IPS-15b (cell line): Measurements from ENCODE around the gene ALKBH5.

ENCODE experiments used
- H3K27me3 ChIP-seq: one replicate; pipeline ENCODE4 v1.6.1; 2013; ENCODE audit warnings: low read length; ENCODE audit not compliant: control insufficient read depth, insufficient read depth
- H3K36me3 ChIP-seq: one replicate; pipeline ENCODE4 v1.6.1; 2013; ENCODE audit warnings: low read length; ENCODE audit not compliant: control insufficient read depth, insufficient read depth
- H3K4me1 ChIP-seq: one replicate; pipeline ENCODE4 v1.6.1; 2013; ENCODE audit warnings: mild to moderate bottlenecking, low read length; ENCODE audit not compliant: control insufficient read depth, insufficient read depth
- H3K4me3 ChIP-seq: one replicate; pipeline ENCODE4 v1.5.1; 2013; ENCODE audit warnings: low read depth, low read length
- H3K9ac ChIP-seq: one replicate; pipeline ENCODE4 v1.6.1; 2013; ENCODE audit warnings: low read depth, mild to moderate bottlenecking, low read length
- H3K9me3 ChIP-seq: one replicate; pipeline ENCODE4 v1.6.1; 2013; ENCODE audit warnings: mild to moderate bottlenecking, low read length; ENCODE audit not compliant: control insufficient read depth, insufficient read depth

The ALKBH5 gene

GRCh38 chr17:18144855-18145254 is 38.8 kb upstream of the ALKBH5 start:
- no peaks in the 10 kb centered on the region for H3K36me3 ChIP-seq
- H3K4me3 ChIP-seq = no peak overlapping the region
- no peaks in the 10 kb centered on the region for H3K27me3 ChIP-seq
- peaks cover 4% of the 10 kb centered on the region for H3K4me1 ChIP-seq
- H3K9me3 ChIP-seq = no peaks in the 10 kb centered on the region
- H3K9ac ChIP-seq = no peak overlapping the region

DNA sequence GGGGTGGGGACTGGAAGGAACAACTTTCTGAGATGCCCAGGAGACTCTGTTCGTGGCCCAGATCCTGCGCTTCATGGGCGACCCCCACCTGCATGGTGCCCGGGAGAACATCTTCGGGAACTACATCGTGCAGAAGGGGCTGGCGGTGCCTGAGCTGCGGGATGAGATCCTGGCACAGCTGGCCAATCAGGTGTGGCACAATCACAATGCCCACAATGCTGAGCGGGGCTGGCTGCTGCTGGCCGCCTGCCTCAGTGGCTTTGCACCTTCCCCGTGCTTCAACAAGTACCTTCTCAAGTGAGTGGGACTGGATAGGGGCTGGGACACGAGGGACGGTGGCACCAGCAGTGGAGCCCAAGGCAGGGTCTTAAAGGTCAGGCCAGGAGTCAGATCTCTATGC is 37.8 kb upstream of the ALKBH5 start:
- Histone ChIP-seq H3K9me3 (no peaks in the 10 kb centered on the region), H3K4me1 (peaks cover 4% of the 10 kb centered on the region), H3K36me3 (no peaks in the 10 kb centered on the region), H3K27me3 (no peaks in the 10 kb centered on the region), H3K4me3 (no peak overlapping the region), H3K9ac (no peak overlapping the region)

DNA sequence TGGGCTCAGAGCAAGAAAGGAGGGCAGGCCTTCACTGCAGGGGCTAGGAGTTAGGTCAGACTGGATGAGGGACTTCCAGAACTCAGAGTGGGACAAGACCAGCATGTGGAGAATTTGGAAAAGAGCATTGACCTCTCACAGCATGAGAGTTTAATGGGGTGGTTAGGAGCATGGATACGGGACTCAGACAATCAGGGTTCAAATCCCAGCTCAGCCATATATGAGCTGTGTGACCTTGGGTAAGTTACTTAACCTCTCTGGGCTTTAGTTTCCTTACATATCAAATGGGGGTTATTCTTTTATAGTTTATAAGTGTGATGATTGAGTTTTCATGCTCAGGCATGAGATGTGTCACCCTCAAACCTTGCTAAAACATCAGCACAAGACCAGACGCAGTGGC is 37.4 kb upstream of the ALKBH5 start:
- no peaks in the 10 kb centered on the region for H3K27me3 ChIP-seq
- no peak overlapping the region for H3K9ac ChIP-seq
- H3K9me3 ChIP-seq = no peaks in the 10 kb centered on the region
- no peaks in the 10 kb centered on the region for H3K36me3 ChIP-seq
- no peak overlapping the region for H3K4me3 ChIP-seq
- peaks cover 4% of the 10 kb centered on the region for H3K4me1 ChIP-seq

- H3K27me3 ChIP-seq = no peaks in the 10 kb centered on the region
- H3K9ac ChIP-seq = no peak overlapping the region
- peaks cover 4% of the 10 kb centered on the region for H3K4me1 ChIP-seq
- no peak overlapping the region for H3K4me3 ChIP-seq
- H3K36me3 ChIP-seq = no peaks in the 10 kb centered on the region
- no peaks in the 10 kb centered on the region for H3K9me3 ChIP-seq
These were observed 36.6 kb upstream of the ALKBH5 start for GRCh38 chr17:18146980-18147379.

DNA sequence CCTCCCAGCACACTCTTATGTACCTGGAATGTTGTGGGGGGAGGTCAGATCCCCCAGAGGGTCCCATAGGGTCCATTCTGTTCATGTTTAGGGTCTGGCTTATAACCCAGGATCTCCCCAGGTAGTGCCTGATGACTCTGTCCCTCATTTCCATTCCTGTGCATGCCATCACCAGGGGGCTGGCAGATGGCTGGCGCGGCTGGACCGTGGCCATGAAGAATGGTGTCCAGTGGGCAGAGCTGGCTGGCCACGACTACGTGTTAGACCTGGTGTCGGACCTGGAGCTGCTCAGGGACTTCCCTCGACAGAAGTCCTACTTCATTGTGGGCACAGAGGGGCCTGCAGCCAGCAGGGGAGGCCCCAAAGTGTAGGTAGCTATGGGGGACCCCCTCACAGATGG is 35.0 kb upstream of the ALKBH5 start:
- no peak overlapping the region for H3K9ac ChIP-seq
- no peaks in the 10 kb centered on the region for H3K9me3 ChIP-seq
- H3K4me3 ChIP-seq = no peak overlapping the region
- no peaks in the 10 kb centered on the region for H3K36me3 ChIP-seq
- no peaks in the 10 kb centered on the region for H3K27me3 ChIP-seq
- H3K4me1 ChIP-seq = no peaks in the 10 kb centered on the region

GRCh38 chr17:18151290-18151689 is 32.3 kb upstream of the ALKBH5 start:
- H3K9me3 ChIP-seq = no peaks in the 10 kb centered on the region
- H3K4me3 ChIP-seq = no peak overlapping the region
- H3K27me3 ChIP-seq = no peaks in the 10 kb centered on the region
- no peaks in the 10 kb centered on the region for H3K36me3 ChIP-seq
- no peaks in the 10 kb centered on the region for H3K4me1 ChIP-seq
- no peak overlapping the region for H3K9ac ChIP-seq

- Histone ChIP-seq H3K4me3 (no peak overlapping the region), H3K36me3 (no peaks in the 10 kb centered on the region), H3K9ac (no peak overlapping the region), H3K9me3 (no peaks in the 10 kb centered on the region), H3K27me3 (no peaks in the 10 kb centered on the region), H3K4me1 (no peaks in the 10 kb centered on the region)
These were observed 28.4 kb upstream of the ALKBH5 start for GRCh38 chr17:18155179-18155578.

- no peaks in the 10 kb centered on the region for H3K27me3 ChIP-seq
- H3K9ac ChIP-seq = peak overlapping the region; percentile 13
- H3K9me3 ChIP-seq = no peaks in the 10 kb centered on the region
- H3K4me1 ChIP-seq = no peaks in the 10 kb centered on the region
- no peaks in the 10 kb centered on the region for H3K36me3 ChIP-seq
- no peak overlapping the region for H3K4me3 ChIP-seq
These were observed 27.3 kb upstream of the ALKBH5 start for GRCh38 chr17:18156171-18156975.

- no peaks in the 10 kb centered on the region for H3K27me3 ChIP-seq
- no peaks in the 10 kb centered on the region for H3K36me3 ChIP-seq
- no peaks in the 10 kb centered on the region for H3K9me3 ChIP-seq
- H3K9ac ChIP-seq = no peak overlapping the region
- H3K4me3 ChIP-seq = no peak overlapping the region
- no peaks in the 10 kb centered on the region for H3K4me1 ChIP-seq
These were observed 26.7 kb upstream of the ALKBH5 start for GRCh38 chr17:18156976-18157280.

DNA sequence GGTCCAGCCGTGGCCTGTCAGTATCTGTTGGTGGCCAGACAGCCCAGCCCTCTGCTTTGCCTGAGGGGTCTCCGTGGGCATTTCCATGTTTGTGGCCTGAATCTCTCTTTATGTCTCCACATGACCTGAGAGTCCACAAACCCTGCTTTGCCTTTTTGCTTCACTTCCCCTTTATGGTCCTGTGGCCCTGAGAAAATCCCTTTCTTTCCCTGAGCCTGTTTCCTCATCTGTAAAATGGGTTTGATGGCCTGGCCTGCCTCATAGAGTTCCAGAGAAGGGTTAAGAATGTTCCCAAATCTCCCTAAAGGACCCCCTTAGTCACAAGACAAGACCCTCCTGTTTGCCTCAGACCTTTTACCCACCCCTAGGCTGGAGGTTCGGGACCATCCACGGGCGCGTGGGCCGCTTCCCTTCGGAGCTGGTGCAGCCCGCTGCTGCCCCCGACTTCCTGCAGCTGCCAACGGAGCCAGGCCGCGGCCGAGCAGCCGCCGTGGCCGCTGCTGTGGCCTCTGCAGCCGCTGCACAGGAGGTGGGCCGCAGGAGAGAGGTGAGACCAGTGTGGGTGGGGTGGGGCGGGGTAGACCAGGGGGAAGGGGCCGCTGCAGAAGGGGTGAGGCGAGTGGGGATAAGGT is 26.2 kb upstream of the ALKBH5 start:
- no peaks in the 10 kb centered on the region for H3K36me3 ChIP-seq
- H3K4me1 ChIP-seq = no peaks in the 10 kb centered on the region
- H3K4me3 ChIP-seq = peak overlapping the region; percentile 11

DNA sequence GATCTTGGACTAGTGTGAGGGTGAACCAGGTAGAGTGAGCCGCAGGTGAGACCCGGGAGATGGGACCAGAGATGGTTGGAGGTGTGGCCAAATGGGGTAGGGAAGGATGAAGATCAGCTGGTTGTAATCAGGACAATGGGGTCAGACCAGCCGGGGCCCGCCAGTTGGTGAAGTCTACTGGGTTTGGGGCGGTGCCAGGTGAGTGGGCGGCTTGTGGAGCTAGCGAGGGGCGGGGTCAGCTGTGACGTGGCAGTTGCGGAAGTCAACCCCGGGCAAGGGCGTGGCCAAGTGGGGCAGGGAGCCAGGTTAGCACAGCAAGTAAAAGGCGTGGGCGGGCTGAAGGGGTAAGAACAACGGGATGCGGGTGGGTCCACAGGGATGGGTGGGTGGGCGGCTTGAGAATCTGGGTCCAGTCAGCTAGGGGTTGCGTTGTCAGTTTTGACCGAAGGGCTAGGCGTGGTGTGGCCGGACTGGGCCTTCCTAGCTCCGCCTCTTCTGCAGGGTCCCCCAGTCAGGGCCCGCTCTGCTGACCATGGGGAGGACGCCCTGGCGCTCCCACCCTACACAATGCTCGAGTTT is 25.5 kb upstream of the ALKBH5 start:
- H3K4me1 ChIP-seq = no peaks in the 10 kb centered on the region
- H3K36me3 ChIP-seq = no peaks in the 10 kb centered on the region
- H3K9ac ChIP-seq = no peak overlapping the region
- H3K9me3 ChIP-seq = no peaks in the 10 kb centered on the region
- no peaks in the 10 kb centered on the region for H3K27me3 ChIP-seq
- peak overlapping the region; percentile 69 for H3K4me3 ChIP-seq

More for the DNA sequence above, 26.2 kb upstream of the ALKBH5 start:
- H3K9ac ChIP-seq = no peak overlapping the region
- no peaks in the 10 kb centered on the region for H3K27me3 ChIP-seq
- H3K9me3 ChIP-seq = no peaks in the 10 kb centered on the region

DNA sequence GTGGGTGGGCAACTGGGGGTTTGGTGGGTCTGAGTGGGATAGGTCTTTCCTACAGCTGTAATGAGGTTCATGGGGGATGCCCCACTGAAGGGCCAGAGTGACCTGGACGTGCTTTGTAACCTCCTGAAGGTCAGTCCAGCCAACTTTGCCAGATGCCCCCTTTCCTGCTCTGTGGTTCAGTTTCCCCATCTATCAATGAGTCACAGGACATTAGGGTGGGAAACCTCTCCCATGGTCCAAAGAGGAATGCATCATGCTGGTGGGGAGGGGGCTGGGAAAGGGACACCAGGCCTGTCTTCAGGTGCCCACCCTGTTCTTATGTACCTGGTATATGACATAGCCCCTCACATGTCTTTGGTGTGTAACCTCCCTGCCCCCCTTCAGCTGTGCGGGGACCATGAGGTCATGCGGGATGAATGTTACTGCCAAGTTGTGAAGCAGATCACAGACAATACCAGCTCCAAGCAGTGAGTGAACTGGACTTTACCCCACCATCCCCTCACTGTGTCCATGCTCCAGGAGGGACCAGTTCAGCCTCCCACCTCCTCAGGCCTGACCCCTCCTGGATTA is 24.0 kb upstream of the ALKBH5 start:
- Histone ChIP-seq H3K9ac (no peak overlapping the region), H3K27me3 (no peaks in the 10 kb centered on the region), H3K4me3 (no peak overlapping the region), H3K9me3 (no peaks in the 10 kb centered on the region), H3K36me3 (no peaks in the 10 kb centered on the region), H3K4me1 (no peaks in the 10 kb centered on the region)
